Endothelial cell of umbilical vein (primary cell): ENCODE data around the gene KIAA1217. TPM values are rescaled to one million over a fixed set of nuclear protein-coding genes. Genes with fewer than 3 reads are reported as not detected.

Experiments
- BruUV-seq: library from RNA; stranded (reverse); fragments of 400-500 nt; replicated peaks from 2 replicates; lab custom pipeline; 2021; lab: Mats Ljungman, UMichigan
- CTCF ChIA-PET: fragments of 300-600, 350-600 bp; sonication (Branson Sonifier 250); formaldehyde crosslinking; loops from one replicate; lab custom pipeline; 2021; ENCODE audit warnings: antibody characterized with exemption, inconsistent platforms; lab: Charles Lee
- POLR2A ChIA-PET: fragments of 300-600, 350-600 bp; sonication (Branson Sonifier 250); formaldehyde crosslinking; loops from one replicate; lab custom pipeline; 2021; ENCODE audit warnings: antibody characterized with exemption, inconsistent platforms; lab: Charles Lee
- DNase-seq: peaks from one replicate; pipeline ENCODE4 v3.0.0-alpha.2; 2011; ENCODE audit warnings: low read depth, low spot score
- FAIRE-seq: peaks from 2 replicates; lab custom pipeline; 2011; peaks lifted over from hg19 to GRCh38; lab: Jason Lieb, UNC
- H2AFZ ChIP-seq: 2 replicates; pipeline ENCODE4 v1.6.0; 2012; ENCODE audit warnings: low read depth, low read length, control low read depth, inconsistent platforms
- H3K27ac ChIP-seq: 2 replicates; pipeline ENCODE4 v1.5.1; 2011; ENCODE audit warnings: low read depth, mild to moderate bottlenecking, control low read depth, low read length, moderate library complexity; ENCODE audit not compliant: insufficient read depth
- H3K27me3 ChIP-seq, 2 experiments: 2 replicates each; pipeline versions ENCODE4 v1.6.0 to v1.6.1; 2011; ENCODE audit warnings: low read length in 2 of 2, mixed read lengths in 1 of 2; ENCODE audit not compliant: control insufficient read depth in 2 of 2, insufficient read depth in 2 of 2
- H3K36me3 ChIP-seq, 2 experiments: 2 replicates in 1 of 2; 3 replicates in 1 of 2; pipeline ENCODE4 v1.5.1; 2011; ENCODE audit warnings: low read length in 2 of 2, mild to moderate bottlenecking in 1 of 2, moderate library complexity in 1 of 2; ENCODE audit not compliant: control insufficient read depth in 2 of 2, insufficient read depth in 2 of 2; ENCODE audit errors: extremely low read depth in 1 of 2
- H3K4me1 ChIP-seq: 3 replicates; pipeline ENCODE4 v1.5.1; 2011; ENCODE audit warnings: mild to moderate bottlenecking, low read length; ENCODE audit not compliant: control insufficient read depth, insufficient read depth; ENCODE audit errors: extremely low read depth
- H3K4me2 ChIP-seq: 2 replicates; pipeline ENCODE4 v1.6.1; 2011; ENCODE audit warnings: low read length, control low read depth, mixed read lengths; ENCODE audit not compliant: insufficient read depth
- H3K4me3 ChIP-seq, 3 experiments: fragments of 200-600 bp in 1 of 3; sonication (generic), shearing (Covaris generic) in 1 of 3; replicated peaks in 1 of 3; 2 replicates each; pipeline ENCODE4 v1.5.1; 2011 to 2016; ENCODE audit warnings: control low read depth in 3 of 3, low read length in 3 of 3, mild to moderate bottlenecking in 2 of 3, inconsistent platforms in 1 of 3, low read depth in 1 of 3, moderate library complexity in 1 of 3; ENCODE audit not compliant: insufficient read depth in 1 of 3
- H3K79me2 ChIP-seq: 2 replicates; pipeline ENCODE4 v1.6.0; 2012; ENCODE audit warnings: low read length, inconsistent platforms; ENCODE audit not compliant: control insufficient read depth, insufficient read depth
- H3K9ac ChIP-seq: replicated peaks from 2 replicates; pipeline ENCODE3; 2011; ENCODE audit warnings: low read length, control low read depth; ENCODE audit not compliant: insufficient read depth; ENCODE audit errors: extremely low read depth
- H3K9me1 ChIP-seq: replicated peaks from 3 replicates; pipeline ENCODE4 v1.6.0; 2011; ENCODE audit warnings: mild to moderate bottlenecking, low read length; ENCODE audit not compliant: control insufficient read depth, insufficient read depth; ENCODE audit errors: extremely low read depth
- H3K9me3 ChIP-seq: replicated peaks from 2 replicates; pipeline ENCODE4 v1.5.1; 2012; ENCODE audit warnings: low read length, inconsistent platforms; ENCODE audit not compliant: control insufficient read depth, insufficient read depth
- H4K20me1 ChIP-seq: replicated peaks from 2 replicates; pipeline ENCODE3; 2011; ENCODE audit warnings: mild to moderate bottlenecking, low read length; ENCODE audit not compliant: control insufficient read depth, insufficient read depth; ENCODE audit errors: extremely low read depth
- EZH2 ChIP-seq: IDR thresholded peaks from 2 replicates; pipeline ENCODE4 v1.6.1; 2012; ENCODE audit warnings: borderline replicate concordance, low read depth, mild to moderate bottlenecking, moderate library complexity, low read length, inconsistent platforms; ENCODE audit not compliant: severe bottlenecking
- FOS ChIP-seq: IDR thresholded peaks from 2 replicates; pipeline ENCODE4 v1.6.1; 2011; ENCODE audit warnings: mild to moderate bottlenecking, low read length, moderate library complexity, borderline replicate concordance; ENCODE audit not compliant: insufficient read depth
- JUN ChIP-seq: IDR thresholded peaks from 2 replicates; pipeline ENCODE4 v1.6.1; 2011; ENCODE audit warnings: borderline replicate concordance, low read depth; ENCODE audit not compliant: insufficient read length, insufficient read depth
- dilution Hi-C: fragments of 300-500 bp; cut with MboI; formaldehyde crosslinking; loops from one replicate; pipeline ENCODE4 v1.15.0; 2019; ENCODE audit warnings: low sequenced_read_pairs; ENCODE audit not compliant: extremely low pct_ligation_motif_present
- intact Hi-C: fragments of 100-400 bp; cut with micrococcal nuclease; formaldehyde crosslinking; loops from one replicate; pipeline ENCODE4 v1.10.0; 2022
- polyA plus RNA-seq, 4 experiments: library from polyadenylated mRNA; depleted of rRNA in 3 of 4; stranded (reverse) in 3 of 4; unstranded in 1 of 4; fragments of >200 nt; gene quantifications; 2 replicates each; pipeline versions ENCODE4 v1.2.1 to v1.2.3, GENCODE V29; 2011 to 2012; ENCODE audit warnings: missing spikeins in 1 of 4
- total RNA-seq: library from RNA; stranded (reverse); gene quantifications from 2 replicates; pipeline ENCODE4 v1.2.3, GENCODE V29; 2021
- TF ChIP-seq, protein P1 (sequence below), 2 donors: IDR thresholded peaks; 1 replicate in 1 of 2; 2 replicates in 1 of 2; pipeline ENCODE4 v1.5.1; 2011; ENCODE audit warnings: low read length in 2 of 2, mild to moderate bottlenecking in 2 of 2, moderate library complexity in 2 of 2, control low read depth in 1 of 2, inconsistent platforms in 1 of 2, low read depth in 1 of 2; ENCODE audit not compliant: insufficient read depth in 1 of 2; ENCODE audit errors: extremely low read depth in 1 of 2

The KIAA1217 gene
- total and polyA plus RNA-seq, 2 donors (not counting 3 experiments of a cell fraction or from before 2014, with no cell fraction given) = 0.83 to 10.3 TPM

DNA sequence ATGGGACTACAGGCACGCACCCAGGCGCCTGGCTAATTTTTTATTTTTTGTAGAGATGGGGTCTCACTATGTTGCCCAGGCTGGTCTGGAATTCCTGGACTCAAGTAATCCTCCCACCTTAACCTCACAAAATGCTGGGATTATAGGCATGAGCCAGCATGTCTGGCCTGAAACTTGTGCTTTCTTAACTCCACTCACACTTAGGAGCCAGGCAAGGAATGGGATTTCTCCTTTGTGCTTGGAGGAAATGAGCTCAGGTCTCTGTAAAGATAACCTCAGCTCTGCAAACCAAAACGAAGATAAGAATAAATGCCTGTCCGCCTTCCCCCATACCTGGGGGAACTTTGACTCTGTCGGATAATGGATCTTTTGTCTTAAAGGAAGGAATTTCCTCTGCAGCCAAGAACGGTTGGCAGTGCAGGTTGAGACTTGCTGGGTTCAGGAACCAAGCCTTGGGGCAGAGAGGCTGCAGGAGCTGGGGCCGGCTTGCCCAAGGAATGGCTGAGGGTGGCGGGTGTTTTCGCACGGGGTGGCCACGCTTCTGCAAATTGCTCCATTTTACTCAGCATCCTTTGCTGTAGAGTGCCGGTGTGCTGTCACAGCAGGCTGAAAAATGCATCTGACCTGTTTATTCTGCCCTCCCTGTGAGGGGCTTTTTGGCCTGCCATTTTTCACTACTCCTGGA lies 174.2 kb downstream of the KIAA1217 start:
- dilution Hi-C loops = no loop called here
- no peak for FAIRE-seq

More for the DNA sequence above, 174.2 kb downstream of the KIAA1217 start:
- BruUV-seq = no TSS peak
- TF ChIP-seq, protein P1, sequence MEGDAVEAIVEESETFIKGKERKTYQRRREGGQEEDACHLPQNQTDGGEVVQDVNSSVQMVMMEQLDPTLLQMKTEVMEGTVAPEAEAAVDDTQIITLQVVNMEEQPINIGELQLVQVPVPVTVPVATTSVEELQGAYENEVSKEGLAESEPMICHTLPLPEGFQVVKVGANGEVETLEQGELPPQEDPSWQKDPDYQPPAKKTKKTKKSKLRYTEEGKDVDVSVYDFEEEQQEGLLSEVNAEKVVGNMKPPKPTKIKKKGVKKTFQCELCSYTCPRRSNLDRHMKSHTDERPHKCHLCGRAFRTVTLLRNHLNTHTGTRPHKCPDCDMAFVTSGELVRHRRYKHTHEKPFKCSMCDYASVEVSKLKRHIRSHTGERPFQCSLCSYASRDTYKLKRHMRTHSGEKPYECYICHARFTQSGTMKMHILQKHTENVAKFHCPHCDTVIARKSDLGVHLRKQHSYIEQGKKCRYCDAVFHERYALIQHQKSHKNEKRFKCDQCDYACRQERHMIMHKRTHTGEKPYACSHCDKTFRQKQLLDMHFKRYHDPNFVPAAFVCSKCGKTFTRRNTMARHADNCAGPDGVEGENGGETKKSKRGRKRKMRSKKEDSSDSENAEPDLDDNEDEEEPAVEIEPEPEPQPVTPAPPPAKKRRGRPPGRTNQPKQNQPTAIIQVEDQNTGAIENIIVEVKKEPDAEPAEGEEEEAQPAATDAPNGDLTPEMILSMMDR (IDR thresholded peaks at IDR 0.05; ENCODE audit: extremely low read depth in 1 of 2, insufficient read depth in 1 of 2, low read depth in 1 of 2, low read length in 2 of 2) = no peak
- no peak for TF ChIP-seq JUN
- no peak for TF ChIP-seq FOS
- no peak for TF ChIP-seq EZH2
- Histone ChIP-seq H3K4me3 (no peak overlapping the region), H3K36me3 (no peaks in the 10 kb centered on the region), H2AFZ (no peak overlapping the region), H3K9ac (no peak overlapping the region), H3K9me3 (no peaks in the 10 kb centered on the region), H3K4me2 (no peak overlapping the region), H3K27ac (no peak overlapping the region), H3K79me2 (no peaks in the 10 kb centered on the region), H3K9me1 (no peaks in the 10 kb centered on the region), H3K4me1 (no peaks in the 10 kb centered on the region), H4K20me1 (no peaks in the 10 kb centered on the region), H3K27me3 (no peaks in the 10 kb centered on the region)
- ChIA-PET POLR2A (no interaction called here), CTCF (interaction anchor here (0.8 to 1.4 kb wide), 6 partner anchors 9 to 389 kb away, joined by 3 to 6 read pairs (median 4); no protein-coding TSS in a partner anchor)
- intact Hi-C loops = loop anchor here (1.0 to 2.0 kb wide), 2 partner anchors 66 to 136 kb away; no protein-coding TSS in a partner anchor
- no peak for DNase-seq
